Left lung (tissue), 10 donors: ENCODE data around the gene B3GAT1. TPM values are rescaled to one million over a fixed set of nuclear protein-coding genes. Genes with fewer than 3 reads are reported as not detected.
A peak's percentile ranks its signal among the peaks of the same experiment; 100 is the strongest.

Source experiments
- ATAC-seq: fragments of 200-7000 bp; cut with Tn5 transposase; one replicate; pipeline ENCODE4 v1.9.1; 2020; ENCODE audit warnings: moderate library complexity
- DNase-seq, 4 donors: peaks; one replicate each; pipeline ENCODE4 v3.0.0-alpha.2; 2013 to 2020
- H3K27ac ChIP-seq, 2 donors: fragments of 200-600 bp; sonication (generic) in 1 of 2; one replicate each; pipeline versions ENCODE4 v1.5.0 to v1.8.0; 2020 to 2021
- H3K27me3 ChIP-seq, 2 donors: fragments of 200-600 bp; sonication (generic) in 1 of 2; one replicate each; pipeline versions ENCODE4 v1.5.0 to v1.8.0; 2020 to 2021
- H3K36me3 ChIP-seq, 2 donors: fragments of 200-600 bp; sonication (generic) in 1 of 2; one replicate each; pipeline versions ENCODE4 v1.5.0 to v1.8.0; 2020 to 2021
- H3K4me1 ChIP-seq, 2 donors: fragments of 200-600 bp; one replicate each; pipeline ENCODE4 v1.8.0; 2021
- H3K4me3 ChIP-seq, 2 donors: fragments of 200-600 bp; sonication (generic) in 1 of 2; one replicate each; pipeline versions ENCODE4 v1.5.0 to v1.8.0; 2020 to 2021; ENCODE audit warnings: mild to moderate bottlenecking in 1 of 2
- H3K9me3 ChIP-seq, 2 donors: fragments of 200-600 bp; sonication (generic) in 1 of 2; one replicate each; pipeline versions ENCODE4 v1.5.0 to v1.8.0; 2020 to 2021
- CTCF ChIP-seq, 2 donors: fragments of 200-600 bp; sonication (generic) in 1 of 2; IDR thresholded peaks; one replicate each; pipeline versions ENCODE4 v1.5.0 to v1.8.0; 2021; ENCODE audit warnings: antibody characterized with exemption in 2 of 2
- intact Hi-C, 2 donors: fragments of 100-400 bp; cut with DNase I; formaldehyde crosslinking; loops; one replicate each; pipeline versions ENCODE4 v1.11.2 to v1.14.2; 2022
- polyA plus RNA-seq, 6 donors: library from polyadenylated mRNA; unstranded; fragments of 120-200 nt; gene quantifications; one replicate each; pipeline ENCODE4 v1.2.1, GENCODE V29; 2013; ENCODE audit not compliant: insufficient read length in 6 of 6
- total RNA-seq, 2 donors: library from RNA; stranded (reverse); fragmentation: NEBNext Ultra II Directional; extraction: Animal tissue kit (Norgen Biotek cat#: 25700); gene quantifications; one replicate each; pipeline ENCODE4 v1.2.1, GENCODE V29; 2021
- donor health status: DM: no; HTN: yes; CAD: no.
- donor health status: DM: no; HTN: no; CAD: no.

Gene B3GAT1
- total and polyA plus RNA-seq, 8 donors: 0.30 to 0.99 (median 0.48) TPM

DNA sequence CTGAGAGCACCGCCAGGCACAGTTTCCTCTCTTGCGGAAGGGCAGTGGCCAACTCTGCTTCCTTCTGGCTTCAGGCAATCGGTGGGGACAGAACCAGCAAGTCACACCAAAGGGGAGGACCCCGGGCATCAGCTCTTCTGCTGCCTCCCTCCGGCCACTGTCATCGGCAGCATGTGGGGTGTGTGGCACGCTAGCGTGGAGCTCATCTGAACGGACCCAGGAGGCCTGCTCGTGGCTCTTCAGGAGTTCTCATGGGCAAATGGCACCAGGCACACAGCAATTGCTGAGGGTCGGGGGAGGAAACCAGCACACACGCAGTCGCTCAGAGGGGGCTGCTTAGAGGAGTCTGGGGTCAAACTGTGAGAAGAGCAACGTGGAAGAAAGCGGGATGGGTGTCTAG, 26.9 kb downstream of the B3GAT1 start:
- ATAC-seq (no peak), DNase-seq (peak in 1 of 4 donors; percentile 51)
- H3K27ac ChIP-seq: no peak overlapping the region
- H3K36me3 ChIP-seq: no peaks in the 10 kb centered on the region
- no peak for TF ChIP-seq CTCF (IDR thresholded peaks at IDR 0.05)
- no peak overlapping the region for H3K4me3 ChIP-seq
- intact Hi-C loops: no loop called here
- no peaks in the 10 kb centered on the region for H3K9me3 ChIP-seq
- no peaks in the 10 kb centered on the region for H3K4me1 ChIP-seq
- peaks cover 0 to 58% of the 10 kb centered on the region in 2 donors for H3K27me3 ChIP-seq

DNA sequence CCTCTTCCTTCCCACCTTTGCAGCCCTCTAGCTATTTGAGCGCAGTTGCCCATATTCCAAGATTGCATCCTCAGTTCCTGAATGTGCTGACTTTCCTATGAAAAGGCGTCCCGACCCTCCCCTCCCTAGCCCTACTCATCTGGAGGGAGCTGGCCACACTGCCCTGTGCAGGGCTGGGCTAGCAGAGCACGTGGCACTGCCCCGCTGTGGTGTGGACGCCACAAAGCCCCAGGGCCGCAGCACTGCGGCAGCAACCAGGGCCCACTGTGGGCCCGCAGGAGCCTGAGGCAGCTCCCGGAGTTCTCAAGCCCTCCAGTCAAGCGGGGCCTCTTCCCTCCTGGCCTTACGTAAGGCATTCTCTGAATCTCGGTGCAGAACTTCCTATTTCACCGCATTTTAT, 27.6 kb downstream of the B3GAT1 start:
- peaks cover 0 to 59% of the 10 kb centered on the region in 2 donors for H3K27me3 ChIP-seq
- ATAC-seq: no peak
- intact Hi-C loops: no loop called here
- no peak for TF ChIP-seq CTCF (IDR thresholded peaks at IDR 0.05)
- H3K4me1 ChIP-seq: no peaks in the 10 kb centered on the region
- no peak overlapping the region for H3K27ac ChIP-seq
- H3K9me3 ChIP-seq: no peaks in the 10 kb centered on the region
- peak in 1 of 4 donors; percentile 59 for DNase-seq
- no peaks in the 10 kb centered on the region for H3K36me3 ChIP-seq
- no peak overlapping the region for H3K4me3 ChIP-seq

DNA sequence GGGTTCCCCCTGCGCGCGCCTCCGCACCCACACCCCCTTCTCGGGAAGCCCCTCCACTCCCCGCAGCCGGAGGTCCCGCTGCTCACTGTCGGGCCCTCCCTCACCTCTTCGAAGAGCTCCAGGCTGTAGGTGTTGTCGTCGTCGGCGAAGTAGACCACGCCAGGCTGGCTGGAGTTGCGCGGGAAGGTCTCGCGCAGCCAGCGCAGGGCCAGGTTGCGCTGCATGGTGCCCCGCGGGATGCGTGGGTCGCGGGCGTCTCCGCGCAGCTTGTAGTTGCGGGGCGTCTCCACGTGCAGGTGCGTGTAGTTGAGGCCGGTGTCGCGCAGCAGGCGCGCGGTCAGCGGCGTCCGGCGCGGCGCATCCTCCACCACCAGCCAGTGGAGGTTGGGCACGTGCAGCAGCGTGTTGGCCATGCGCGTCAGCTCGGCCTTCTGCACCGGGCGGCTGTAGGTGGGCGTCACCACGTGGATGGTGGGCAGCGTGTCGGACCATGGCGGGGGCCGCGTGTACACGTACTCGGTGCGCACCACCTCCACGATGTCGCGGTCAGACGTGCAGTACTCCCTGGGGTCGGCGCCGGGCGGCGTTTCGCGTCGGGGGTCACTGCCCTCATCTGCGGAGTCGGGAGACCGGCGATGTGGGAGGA, 28.3 kb downstream of the B3GAT1 start:
- intact Hi-C loops: no loop called here
- Histone ChIP-seq H3K27me3 (peaks cover 0 to 56% of the 10 kb centered on the region in 2 donors), H3K4me3 (no peak overlapping the region), H3K36me3 (no peaks in the 10 kb centered on the region), H3K27ac (no peak overlapping the region), H3K9me3 (no peaks in the 10 kb centered on the region), H3K4me1 (no peaks in the 10 kb centered on the region)
- DNase-seq (peak in 1 of 4 donors; percentile 75), ATAC-seq (no peak)
- TF ChIP-seq CTCF (IDR thresholded peaks at IDR 0.05): no peak

DNA sequence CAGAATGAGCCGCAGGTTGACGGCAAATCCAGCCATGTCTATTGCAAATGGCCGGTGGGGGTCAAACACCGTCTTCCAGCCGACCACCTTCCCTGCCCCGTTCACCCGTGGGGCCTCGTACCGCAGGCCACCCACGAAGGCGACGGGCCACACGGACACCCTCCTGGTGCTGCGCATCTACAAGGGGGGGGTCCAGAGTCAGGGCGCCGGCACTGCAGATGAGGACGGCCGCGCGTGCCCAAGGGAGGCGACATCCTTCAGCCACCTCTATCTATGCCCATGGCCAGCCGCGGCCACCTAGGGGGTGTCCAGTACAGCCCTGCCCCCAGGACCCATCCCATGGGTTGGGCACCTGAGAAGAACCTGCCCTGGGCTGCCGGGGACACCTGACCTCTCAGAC, 29.2 kb downstream of the B3GAT1 start:
- DNase-seq: peak in 1 of 4 donors; percentile 79
- intact Hi-C loops: no loop called here
- H3K27ac ChIP-seq: no peak overlapping the region
- no peak for ATAC-seq
- H3K9me3 ChIP-seq: no peaks in the 10 kb centered on the region
- H3K4me3 ChIP-seq: no peak overlapping the region
- H3K36me3 ChIP-seq: no peaks in the 10 kb centered on the region
- no peak for TF ChIP-seq CTCF (IDR thresholded peaks at IDR 0.05)
- H3K4me1 ChIP-seq: no peaks in the 10 kb centered on the region
- H3K27me3 ChIP-seq: peaks cover 0 to 54% of the 10 kb centered on the region in 2 donors

- intact Hi-C loops: no loop called here
- no peak overlapping the region for H3K27ac ChIP-seq
- ATAC-seq (no peak), DNase-seq (peak in 1 of 4 donors; percentile 29)
- H3K27me3 ChIP-seq: peaks cover 0 to 49% of the 10 kb centered on the region in 2 donors
- no peak for TF ChIP-seq CTCF (IDR thresholded peaks at IDR 0.05)
- H3K9me3 ChIP-seq: no peaks in the 10 kb centered on the region
- no peak overlapping the region for H3K4me3 ChIP-seq
- no peaks in the 10 kb centered on the region for H3K4me1 ChIP-seq
- H3K36me3 ChIP-seq: no peaks in the 10 kb centered on the region
Observed at GRCh38 chr11:134382257-134382656, 29.8 kb downstream of the B3GAT1 start.
